RWPE2 (cell line): ENCODE data around the gene PCDHA10.
"Not testable (repeated sequence)": the region's sequence is repeated elsewhere in the genome, so short reads cannot be mapped to it uniquely, and the experiment has no call there.

Experiments used
- ATAC-seq: fragments of 200-7000 bp; cut with Tn5 transposase; 3 replicates; pipeline ENCODE4 v1.9.1; 2021; ENCODE audit warnings: low read depth
- DNase-seq: peaks from one replicate; pipeline ENCODE4 v3.0.0-alpha.2; 2020; ENCODE audit warnings: low spot score
- H3K27ac ChIP-seq: fragments of 450-650 bp; 2 replicates; pipeline ENCODE4 v1.5.1; 2017; ENCODE audit warnings: mild to moderate bottlenecking; ENCODE audit not compliant: poor library complexity, severe bottlenecking
- H3K27me3 ChIP-seq: fragments of 250-450 bp; sonication (Bioruptor Pico); 2 replicates; pipeline ENCODE4 v1.5.1; 2021; ENCODE audit warnings: mild to moderate bottlenecking, moderate library complexity; ENCODE audit not compliant: insufficient read depth, poor library complexity, severe bottlenecking
- H3K36me3 ChIP-seq: fragments of 250-450 bp; sonication (Bioruptor Pico); 2 replicates; pipeline ENCODE4 v1.5.1; 2020; ENCODE audit warnings: low read depth, mild to moderate bottlenecking, moderate library complexity
- H3K4me1 ChIP-seq: fragments of 250-450 bp; sonication (Bioruptor Pico); 2 replicates; pipeline ENCODE4 v1.5.1; 2021; ENCODE audit warnings: mild to moderate bottlenecking, moderate library complexity; ENCODE audit not compliant: insufficient read depth, poor library complexity, severe bottlenecking
- H3K4me3 ChIP-seq: fragments of 250-450 bp; sonication (Bioruptor Pico); 2 replicates; pipeline ENCODE4 v1.5.1; 2021; ENCODE audit warnings: mild to moderate bottlenecking, moderate library complexity; ENCODE audit not compliant: severe bottlenecking
- H3K9me3 ChIP-seq: fragments of 250-450 bp; sonication (Bioruptor Pico); 2 replicates; pipeline ENCODE4 v1.5.1; 2021; ENCODE audit warnings: mild to moderate bottlenecking, moderate library complexity; ENCODE audit not compliant: severe bottlenecking
- TF ChIP-seq, protein P1 (sequence below): fragments of 450-650 bp; IDR thresholded peaks from one replicate; pipeline ENCODE4 v1.5.1; 2017; ENCODE audit warnings: mild to moderate bottlenecking, moderate library complexity; ENCODE audit not compliant: poor library complexity, severe bottlenecking

PCDHA10 gene

DNA sequence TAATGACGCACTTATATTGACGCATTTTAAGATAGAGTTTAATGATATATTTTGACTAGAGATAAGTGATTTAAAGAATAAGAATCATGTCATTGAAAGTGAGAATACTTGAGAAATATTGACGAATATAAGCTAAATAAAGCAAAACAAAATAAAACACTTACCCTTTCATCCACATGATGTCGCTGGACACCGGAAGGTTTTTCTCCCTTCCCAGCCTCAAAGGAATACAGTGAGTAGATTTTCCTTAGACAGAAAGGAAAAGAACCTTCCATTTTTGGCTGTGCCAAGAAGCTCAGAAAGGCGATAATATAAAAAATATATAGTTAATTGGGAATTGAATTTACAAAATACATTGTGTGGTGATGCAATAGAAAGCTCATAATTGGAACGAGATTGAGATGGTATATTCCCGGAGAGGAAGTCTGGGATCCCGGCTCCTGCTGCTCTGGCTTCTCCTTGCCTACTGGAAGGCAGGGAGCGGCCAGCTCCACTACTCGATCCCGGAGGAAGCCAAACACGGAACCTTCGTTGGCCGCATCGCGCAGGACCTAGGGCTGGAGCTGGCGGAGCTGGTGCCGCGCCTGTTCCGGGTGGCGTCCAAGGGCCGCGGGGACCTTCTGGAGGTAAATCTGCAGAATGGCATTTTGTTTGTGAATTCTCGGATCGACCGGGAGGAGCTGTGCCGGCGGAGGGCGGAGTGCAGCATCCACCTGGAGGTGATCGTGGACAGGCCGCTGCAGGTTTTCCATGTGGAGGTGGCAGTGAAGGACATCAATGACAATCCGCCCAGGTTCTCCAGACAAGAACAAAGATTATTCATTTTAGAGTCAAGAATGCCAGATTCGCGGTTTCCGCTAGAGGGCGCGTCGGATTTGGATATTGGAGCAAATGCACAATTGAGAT lies 34.1 kb upstream of the PCDHA10 start, which contains the start of gene PCDHA5:
Gene PCDHA5 (plus strand): TSS at position 239 of the 906 bp plus-strand sequence.
- H3K4me1 ChIP-seq = no peaks in the 10 kb centered on the region
- H3K4me3 ChIP-seq = peak within 1 kb of the TSS; percentile 9
- no peak within 1 kb of the TSS for H3K27ac ChIP-seq
- H3K9me3 ChIP-seq = peaks cover 3% of the 10 kb centered on the region
- no peaks in the 10 kb centered on the region for H3K36me3 ChIP-seq
- peaks cover 41% of the 10 kb centered on the region for H3K27me3 ChIP-seq
- DNase-seq = no peak
- TF ChIP-seq, protein P1, sequence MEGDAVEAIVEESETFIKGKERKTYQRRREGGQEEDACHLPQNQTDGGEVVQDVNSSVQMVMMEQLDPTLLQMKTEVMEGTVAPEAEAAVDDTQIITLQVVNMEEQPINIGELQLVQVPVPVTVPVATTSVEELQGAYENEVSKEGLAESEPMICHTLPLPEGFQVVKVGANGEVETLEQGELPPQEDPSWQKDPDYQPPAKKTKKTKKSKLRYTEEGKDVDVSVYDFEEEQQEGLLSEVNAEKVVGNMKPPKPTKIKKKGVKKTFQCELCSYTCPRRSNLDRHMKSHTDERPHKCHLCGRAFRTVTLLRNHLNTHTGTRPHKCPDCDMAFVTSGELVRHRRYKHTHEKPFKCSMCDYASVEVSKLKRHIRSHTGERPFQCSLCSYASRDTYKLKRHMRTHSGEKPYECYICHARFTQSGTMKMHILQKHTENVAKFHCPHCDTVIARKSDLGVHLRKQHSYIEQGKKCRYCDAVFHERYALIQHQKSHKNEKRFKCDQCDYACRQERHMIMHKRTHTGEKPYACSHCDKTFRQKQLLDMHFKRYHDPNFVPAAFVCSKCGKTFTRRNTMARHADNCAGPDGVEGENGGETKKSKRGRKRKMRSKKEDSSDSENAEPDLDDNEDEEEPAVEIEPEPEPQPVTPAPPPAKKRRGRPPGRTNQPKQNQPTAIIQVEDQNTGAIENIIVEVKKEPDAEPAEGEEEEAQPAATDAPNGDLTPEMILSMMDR = peak; percentile 79
- peak; percentile 36; the same call in 1 of the 3 replicates for ATAC-seq

DNA sequence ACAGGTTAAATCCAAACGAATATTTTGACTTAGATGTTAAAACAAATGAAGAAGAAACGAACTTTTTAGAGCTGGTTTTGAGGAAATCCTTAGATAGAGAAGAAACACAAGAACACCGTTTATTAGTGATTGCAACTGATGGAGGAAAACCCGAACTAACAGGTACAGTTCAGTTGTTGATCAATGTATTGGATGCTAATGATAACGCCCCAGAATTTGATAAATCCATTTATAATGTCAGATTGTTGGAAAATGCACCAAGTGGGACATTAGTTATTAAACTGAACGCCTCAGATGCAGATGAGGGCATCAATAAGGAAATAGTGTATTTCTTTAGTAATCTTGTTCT lies 33.4 kb upstream of the PCDHA10 start:
- peaks cover 47% of the 10 kb centered on the region for H3K27me3 ChIP-seq
- H3K4me3 ChIP-seq = no peak overlapping the region
- peaks cover 3% of the 10 kb centered on the region for H3K9me3 ChIP-seq
- no peak overlapping the region for H3K27ac ChIP-seq
- no peak for DNase-seq
- H3K36me3 ChIP-seq = no peaks in the 10 kb centered on the region
- TF ChIP-seq, protein P1 = peak; percentile 48
- H3K4me1 ChIP-seq = no peaks in the 10 kb centered on the region
- ATAC-seq = no peak

DNA sequence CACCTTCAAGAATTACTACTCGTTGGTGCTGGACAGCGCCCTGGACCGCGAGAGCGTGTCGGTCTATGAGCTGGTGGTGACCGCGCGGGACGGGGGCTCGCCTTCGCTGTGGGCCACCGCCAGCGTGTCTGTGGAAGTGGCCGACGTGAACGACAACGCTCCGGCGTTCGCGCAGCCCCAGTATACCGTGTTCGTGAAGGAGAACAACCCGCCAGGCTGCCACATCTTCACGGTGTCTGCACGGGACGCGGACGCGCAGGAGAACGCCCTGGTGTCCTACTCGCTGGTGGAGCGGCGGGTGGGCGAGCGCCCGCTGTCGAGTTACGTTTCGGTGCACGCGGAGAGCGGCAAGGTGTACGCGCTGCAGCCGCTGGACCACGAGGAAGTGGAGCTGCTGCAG lies 32.7 kb upstream of the PCDHA10 start:
- not testable (repeated sequence) for H3K9me3 ChIP-seq, ATAC-seq, H3K4me3 ChIP-seq, H3K27ac ChIP-seq, DNase-seq, H3K36me3 ChIP-seq, H3K4me1 ChIP-seq
- H3K27me3 ChIP-seq = peaks cover 48% of the 10 kb centered on the region

DNA sequence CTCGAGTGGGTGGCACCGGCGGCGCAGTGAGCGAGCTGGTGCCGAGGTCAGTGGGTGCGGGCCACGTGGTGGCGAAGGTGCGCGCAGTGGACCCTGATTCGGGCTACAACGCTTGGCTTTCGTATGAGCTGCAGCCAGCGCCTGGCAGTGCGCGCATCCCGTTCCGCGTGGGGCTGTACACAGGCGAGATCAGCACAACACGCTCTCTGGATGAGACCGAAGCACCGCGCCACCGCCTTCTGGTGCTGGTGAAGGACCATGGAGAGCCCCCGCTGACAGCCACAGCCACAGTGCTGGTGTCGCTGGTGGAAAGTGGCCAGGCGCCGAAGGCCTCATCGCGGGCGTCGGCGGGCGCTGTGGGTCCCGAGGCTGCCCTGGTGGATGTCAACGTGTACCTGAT lies 32.2 kb upstream of the PCDHA10 start:
- ATAC-seq = no peak
- H3K36me3 ChIP-seq = no peaks in the 10 kb centered on the region
- H3K4me1 ChIP-seq = no peaks in the 10 kb centered on the region
- no peak for DNase-seq
- no peak overlapping the region for H3K27ac ChIP-seq
- TF ChIP-seq, protein P1 = no peak
- peaks cover 50% of the 10 kb centered on the region for H3K27me3 ChIP-seq
- H3K9me3 ChIP-seq = peaks cover 5% of the 10 kb centered on the region
- no peak overlapping the region for H3K4me3 ChIP-seq

DNA sequence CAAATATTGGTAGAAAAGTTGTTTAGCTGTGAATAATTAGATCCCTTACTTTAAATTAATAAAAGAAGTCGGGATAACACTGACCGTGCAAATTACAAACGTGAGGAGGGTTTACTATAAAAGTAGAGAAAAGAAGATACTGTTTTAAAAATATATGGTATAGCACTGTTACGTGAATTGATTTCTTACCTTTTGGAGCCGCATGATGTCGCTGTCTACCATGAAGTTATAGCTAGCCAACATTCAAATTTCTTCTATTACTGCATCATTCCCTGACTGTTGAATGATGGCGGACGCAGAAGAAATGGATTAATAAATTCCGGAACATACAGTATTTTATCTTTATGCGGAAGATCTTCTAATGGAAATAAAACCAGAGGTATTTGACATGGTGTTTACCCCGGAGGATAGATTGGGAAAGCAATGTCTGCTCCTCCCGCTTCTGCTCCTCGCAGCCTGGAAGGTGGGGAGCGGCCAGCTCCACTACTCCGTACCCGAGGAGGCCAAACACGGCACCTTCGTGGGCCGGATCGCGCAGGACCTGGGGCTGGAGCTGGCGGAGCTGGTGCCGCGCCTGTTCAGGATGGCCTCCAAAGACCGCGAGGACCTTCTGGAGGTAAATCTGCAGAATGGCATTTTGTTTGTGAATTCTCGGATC lies 27.9 kb upstream of the PCDHA10 start, which contains the start of gene PCDHA6:
Gene PCDHA6 (plus strand): TSS at position 257 of the 658 bp plus-strand sequence. CDS start 132 bp downstream, at position 389.
- ATAC-seq = no peak
- no peaks in the 10 kb centered on the region for H3K4me1 ChIP-seq
- no peak for DNase-seq
- no peaks in the 10 kb centered on the region for H3K36me3 ChIP-seq
- H3K27me3 ChIP-seq = peaks cover 72% of the 10 kb centered on the region
- TF ChIP-seq, protein P1 = peak; percentile 38
- H3K4me3 ChIP-seq = no peak within 1 kb of the TSS
- no peak within 1 kb of the TSS for H3K27ac ChIP-seq
- peaks cover 3% of the 10 kb centered on the region for H3K9me3 ChIP-seq
